NCI-H1694 treated with DMSO at 0.1 percent for 48 hours (cell line): ENCODE results near the gene BOD1.

ENCODE experiments used
- DNase-seq: peaks from one replicate; lab custom pipeline; 2025; lab: John Stamatoyannopoulos, UW

The BOD1 gene

DNA sequence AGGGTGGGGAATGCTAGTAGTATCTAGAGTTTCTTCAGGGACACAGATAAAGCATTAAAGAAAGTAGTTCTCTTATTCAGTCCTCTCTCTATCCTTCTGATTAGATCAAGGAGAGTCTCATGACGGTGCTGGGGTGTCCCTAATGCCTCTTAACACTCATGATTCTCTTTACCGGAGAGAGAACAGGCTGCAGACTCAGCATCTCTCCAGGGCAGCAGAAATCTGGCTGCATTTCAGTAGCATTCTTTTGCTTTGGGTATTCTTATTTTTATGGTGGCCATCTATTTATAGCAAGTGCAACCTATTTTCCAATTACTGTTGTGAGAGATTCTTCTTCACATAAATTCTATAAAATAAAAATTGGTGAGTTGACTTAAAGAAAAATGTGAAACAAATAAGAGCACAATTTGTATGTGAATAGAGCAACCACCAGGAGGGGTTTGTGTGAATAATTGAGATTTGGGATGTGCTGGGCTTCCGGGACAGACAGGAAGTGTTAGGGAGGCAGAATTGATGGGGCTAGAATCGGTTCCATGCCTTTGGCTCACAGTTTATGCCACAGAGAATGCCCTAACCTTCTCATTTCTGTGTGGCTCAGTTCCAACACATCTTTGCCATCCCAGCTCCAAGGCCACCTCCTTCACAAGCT lies 23.8 kb upstream of the BOD1 start:
- no peak for DNase-seq

DNA sequence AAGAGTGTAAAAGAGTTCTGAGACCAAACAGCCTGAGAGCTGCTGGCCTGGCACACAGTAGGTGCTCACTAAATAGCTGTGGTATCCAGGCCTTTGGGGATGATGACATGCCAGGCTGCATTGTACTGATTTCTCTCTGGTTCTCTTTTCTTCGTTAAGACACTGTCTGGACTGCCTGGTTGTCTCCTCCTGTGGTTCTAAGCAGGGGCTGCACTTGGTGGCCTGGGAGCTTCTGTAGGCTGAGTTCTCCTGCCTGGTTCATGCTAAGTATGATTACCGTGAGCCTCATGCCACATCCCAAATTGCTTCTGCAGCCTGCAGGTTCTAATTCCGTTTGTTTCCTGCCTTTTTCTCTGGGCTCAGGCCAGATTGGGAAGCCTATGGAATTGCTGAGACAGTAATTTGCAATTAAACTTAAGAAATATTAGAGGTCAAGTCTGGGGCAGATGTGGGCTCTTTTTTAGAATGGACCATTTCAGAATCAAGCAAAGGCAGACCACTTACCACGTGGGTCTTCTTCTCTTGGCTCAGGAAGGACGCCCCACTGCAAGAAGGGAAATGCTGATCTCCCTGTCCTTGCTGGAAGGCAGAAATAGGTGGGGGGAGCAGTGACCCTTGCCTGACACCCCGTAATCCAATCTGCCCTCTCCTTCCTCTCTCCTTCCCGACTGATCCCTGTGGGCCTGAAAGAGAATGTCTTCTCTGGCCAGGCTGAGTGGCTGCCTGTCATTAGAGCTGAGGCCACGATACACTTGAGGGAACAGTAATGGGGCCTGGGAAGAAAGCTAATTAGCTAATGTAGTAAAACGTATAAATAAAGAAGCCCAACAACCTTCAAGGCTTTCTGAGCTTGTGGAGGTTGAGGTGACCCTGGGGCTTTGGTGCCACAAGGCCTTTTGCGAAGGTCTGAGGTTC lies 21.9 kb upstream of the BOD1 start:
- DNase-seq, result no peak

- no peak for DNase-seq
These were observed 20.9 kb upstream of the BOD1 start for GRCh38 chr5:173637340-173637739.

- no peak for DNase-seq
These were observed 18.1 kb upstream of the BOD1 start for GRCh38 chr5:173634465-173634983.

DNA sequence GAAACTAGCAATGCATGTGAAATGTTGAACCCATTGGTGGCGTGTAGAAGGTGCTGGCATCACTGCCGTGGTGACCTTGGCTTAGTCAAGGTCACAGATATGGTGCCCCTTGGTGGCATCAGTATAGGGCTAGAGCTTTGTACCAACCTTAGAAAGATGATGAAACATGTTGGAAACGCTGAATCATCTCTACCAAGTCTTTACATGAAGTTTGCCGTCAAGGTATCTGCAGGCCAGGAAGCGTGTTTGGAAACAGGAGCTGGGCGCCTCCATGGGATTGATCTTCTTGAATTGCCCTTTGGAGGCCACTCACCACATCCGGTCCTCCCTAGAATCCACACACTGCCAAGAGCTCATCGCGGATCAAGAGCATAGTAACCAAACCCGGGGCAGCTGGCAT lies 16.9 kb upstream of the BOD1 start:
- DNase-seq, result no peak

DNA sequence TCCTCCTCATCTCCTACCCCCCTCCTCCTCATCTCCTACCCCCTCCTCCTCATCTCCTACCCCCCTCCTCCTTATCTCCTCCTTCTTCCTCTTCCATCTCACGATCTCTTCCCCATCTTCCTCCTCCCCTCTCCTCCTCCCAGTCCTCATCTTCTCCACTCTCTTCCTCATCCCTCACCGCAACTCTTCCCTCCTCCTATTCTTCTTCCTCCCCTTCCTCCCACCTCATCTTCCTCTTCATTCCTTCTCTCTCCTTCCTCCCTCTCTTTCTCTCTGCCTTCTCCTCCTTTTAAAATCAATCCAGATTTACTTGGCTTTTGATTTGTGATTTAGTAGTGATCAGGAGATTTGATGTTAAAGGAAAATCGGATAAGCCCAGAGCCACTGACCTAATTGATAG lies 15.0 kb upstream of the BOD1 start:
- DNase-seq, result no peak

DNA sequence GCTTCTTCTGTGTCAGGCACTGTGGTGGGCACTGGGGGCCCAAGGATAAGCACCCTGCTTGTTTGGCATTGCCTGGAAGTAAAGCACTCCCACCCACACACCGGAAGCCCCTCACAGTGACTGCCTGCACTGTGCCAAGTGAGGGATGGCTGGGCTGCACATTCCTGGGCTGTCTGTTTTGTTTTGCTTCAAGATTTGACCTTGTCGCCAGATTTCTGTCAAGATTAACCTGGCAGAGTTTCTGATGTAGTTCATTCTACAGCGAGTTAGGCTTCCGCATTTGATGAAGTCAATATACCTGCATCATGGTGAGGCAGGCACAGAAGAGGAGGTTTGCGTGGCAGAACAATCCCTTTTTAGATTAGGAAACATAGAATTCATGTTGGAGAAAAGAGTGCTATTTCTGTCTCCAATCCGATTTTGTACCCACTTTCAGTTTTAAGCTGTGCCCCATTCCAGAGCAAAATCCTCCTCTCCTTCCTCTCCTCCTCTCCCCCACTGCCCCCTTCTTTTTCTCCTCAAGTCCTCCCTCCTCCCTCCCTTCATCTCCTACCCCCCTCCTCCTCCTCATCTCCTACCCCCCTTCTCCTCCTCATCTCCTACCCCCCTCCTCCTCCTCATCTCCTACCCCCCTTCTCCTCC lies 14.4 kb upstream of the BOD1 start:
- no peak for DNase-seq

GRCh38 chr5:173629628-173630027 lies 13.2 kb upstream of the BOD1 start:
- no peak for DNase-seq

DNA sequence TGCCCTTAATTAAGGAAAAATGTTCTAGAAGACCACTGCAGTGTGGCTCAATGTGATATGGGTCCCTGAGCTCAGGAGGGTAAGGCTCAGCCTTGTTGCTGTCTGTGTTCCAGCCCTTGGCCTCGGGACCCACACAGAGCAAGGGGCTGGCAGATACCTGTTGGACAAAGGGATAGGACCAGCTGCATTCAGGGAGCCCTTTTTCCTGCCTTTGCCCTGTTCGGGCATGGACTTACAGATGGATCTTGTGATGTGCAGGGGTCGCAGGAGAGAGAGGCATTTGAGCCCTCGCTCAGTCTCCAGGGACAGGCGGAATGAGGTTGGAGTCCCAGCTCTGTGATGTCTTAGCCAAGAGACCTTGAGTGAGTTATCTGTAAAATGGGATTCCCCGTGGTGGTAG lies 12.1 kb upstream of the BOD1 start:
- no peak for DNase-seq

DNA sequence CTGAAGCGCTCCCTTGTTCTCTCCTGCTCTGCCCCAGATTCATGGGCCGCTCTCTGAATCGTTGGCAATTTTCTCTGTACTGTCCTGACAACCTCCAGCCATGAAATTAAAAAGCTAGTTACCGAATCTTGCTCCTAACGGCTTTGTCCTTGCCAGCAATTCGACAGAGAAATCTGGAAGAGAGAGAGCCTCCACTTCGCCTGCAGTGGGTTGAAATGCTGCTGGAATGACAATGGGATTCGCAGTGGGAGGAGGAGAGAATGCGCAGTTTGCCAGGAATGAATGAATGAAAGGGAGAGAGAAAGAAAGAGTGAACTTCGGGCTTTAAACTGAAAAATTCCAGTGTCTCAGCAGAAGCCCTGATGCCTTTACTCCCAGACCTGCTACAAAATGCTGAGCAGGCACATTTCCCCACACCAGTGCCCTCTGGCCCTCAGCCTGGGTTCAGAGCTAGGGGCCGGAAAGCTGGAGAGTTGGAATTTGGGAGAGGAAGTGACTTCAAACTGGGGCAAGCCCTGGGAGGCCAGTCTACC lies 11.5 kb upstream of the BOD1 start:
- no peak for DNase-seq

DNA sequence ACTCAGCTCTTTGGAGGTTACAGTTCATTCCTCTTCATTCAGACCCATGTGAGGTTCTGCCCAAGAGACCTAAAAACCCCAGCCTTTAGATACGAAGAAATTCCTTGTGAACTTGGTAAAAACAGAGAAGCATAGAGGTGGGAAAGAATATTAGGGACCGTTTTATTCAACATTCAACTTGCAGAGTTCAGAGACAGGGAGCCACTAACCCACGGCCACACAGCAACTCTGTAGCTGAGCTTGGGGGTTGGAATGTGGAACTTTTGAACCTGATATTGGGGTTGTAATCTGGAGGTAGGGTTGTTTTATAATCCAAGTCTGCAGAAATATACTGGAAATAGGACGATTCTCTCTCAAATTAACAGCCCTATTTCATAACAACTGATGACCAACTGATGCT lies 10.8 kb upstream of the BOD1 start:
- DNase-seq, result no peak

- DNase-seq, result no peak
These were observed 10.0 kb upstream of the BOD1 start for GRCh38 chr5:173626505-173626820.

DNA sequence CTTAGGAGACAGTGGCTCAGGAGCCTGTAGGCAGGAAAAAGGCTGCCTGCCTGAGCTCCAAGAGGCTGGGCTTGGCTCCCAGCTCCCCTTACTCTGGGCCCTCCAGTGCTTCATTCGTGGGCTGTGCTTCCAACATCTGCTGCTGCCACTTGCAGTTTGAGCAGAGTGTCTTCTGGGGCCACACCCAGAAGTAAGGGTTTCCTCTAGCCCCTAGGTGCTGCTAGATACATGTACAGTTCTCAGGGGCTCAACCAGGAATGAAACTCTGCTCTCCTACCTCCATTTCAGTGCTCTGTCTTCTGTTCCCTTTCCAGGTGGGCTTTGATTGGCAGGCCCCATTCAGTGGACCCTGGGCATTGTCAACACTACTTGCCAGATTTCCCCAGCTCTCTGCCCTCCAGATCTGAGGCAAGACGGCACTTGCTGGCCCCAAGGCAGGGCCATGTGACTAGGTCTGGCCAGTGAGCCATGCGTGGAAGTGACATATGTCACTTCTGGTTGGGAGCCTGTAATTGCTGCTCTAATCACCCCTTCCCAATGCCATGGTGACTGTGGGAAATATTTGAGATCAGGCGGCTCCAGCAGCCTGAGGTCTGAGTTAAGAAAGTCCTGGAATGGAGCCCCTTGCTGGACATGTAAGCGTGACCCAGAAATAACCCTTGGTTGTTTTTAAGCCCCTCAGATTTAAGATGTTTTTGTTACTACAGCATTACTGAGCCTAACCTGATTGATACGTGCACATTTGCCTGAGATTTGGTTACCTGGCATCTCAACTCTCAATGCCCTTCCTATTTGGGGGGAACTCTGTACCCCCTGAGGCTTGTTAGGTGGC lies 9.4 kb upstream of the BOD1 start:
- DNase-seq, result peak; percentile 47

GRCh38 chr5:173625261-173625660 lies 8.8 kb upstream of the BOD1 start:
- DNase-seq, result no peak

DNA sequence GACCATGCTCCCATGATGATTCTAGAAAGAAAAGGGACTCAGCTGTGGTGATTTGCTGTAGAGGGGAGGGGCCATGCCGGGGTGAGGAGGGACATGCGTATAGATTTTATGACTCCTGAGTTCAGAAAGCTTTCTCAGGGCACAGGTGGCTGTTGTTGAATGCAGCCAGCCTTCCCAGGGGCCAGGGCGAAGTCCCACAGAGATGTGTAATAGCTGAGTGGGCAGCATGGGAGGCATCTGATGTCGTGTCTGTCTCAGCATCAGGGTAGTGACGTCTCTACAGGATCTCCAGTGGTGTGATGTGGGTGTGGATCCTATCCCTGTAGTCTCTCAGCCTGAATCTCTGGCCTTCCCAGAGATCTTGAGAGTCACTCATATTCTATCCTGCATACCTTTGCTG lies 7.8 kb upstream of the BOD1 start:
- DNase-seq, result no peak

- DNase-seq, result no peak
These were observed 7.3 kb upstream of the BOD1 start for GRCh38 chr5:173623789-173624188.

GRCh38 chr5:173623296-173623771 lies 6.9 kb upstream of the BOD1 start:
- DNase-seq, result no peak

GRCh38 chr5:173622183-173623047 lies 6.0 kb upstream of the BOD1 start:
- no peak for DNase-seq

DNA sequence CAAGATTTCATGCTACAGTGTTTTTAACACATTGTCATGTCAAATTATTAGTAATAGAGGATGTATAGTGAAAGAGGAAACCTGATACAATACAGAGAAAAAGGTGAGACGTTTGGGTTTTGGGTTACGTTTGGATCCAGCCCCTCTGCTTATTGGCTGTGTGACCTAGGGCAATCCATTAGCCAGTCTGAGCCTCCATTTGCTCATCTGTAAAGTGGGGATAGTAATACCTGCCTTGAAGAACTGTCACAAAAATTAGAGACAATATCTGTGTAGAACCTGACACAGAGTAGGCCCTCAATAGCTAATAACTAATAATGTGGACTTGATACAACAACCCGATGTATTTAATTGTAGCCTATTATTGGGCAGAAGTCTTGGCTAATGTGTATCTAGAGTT lies 4.3 kb upstream of the BOD1 start:
- DNase-seq, result no peak

DNA sequence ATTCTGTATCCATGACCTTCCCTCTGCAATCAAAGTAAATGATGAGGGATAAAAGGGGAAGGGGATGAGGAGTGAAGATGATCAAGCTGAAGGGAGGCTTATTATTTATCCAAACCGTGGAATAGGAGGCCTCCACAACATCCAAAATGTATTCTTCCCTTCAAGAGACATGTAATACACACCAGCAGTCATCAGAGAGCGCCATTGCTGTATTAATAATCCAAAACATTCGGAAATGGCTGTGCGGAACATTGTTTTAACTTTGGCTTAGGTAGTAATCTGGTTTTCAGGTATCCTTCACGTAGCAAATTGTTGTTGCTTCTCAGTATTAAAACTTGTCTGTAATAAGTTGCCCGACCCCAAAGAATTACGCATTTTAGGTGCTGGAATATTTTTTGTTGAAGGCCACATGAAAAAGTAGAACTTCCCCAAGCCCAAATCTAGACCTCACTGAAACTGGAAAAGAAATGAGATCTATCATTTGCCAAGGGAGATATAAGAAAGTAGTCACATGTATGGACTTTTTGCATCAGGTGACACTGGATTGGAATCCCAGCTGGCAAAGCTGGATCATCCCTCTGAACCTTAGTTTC lies 2.6 kb upstream of the BOD1 start:
- peak; percentile 70 for DNase-seq
